HCT116 (cell line): Measurements from ENCODE around the gene TEP1. TPM values are rescaled to one million over a fixed set of nuclear protein-coding genes. Genes with fewer than 3 reads are reported as not detected.
A peak's percentile ranks its signal among the peaks of the same experiment; 100 is the strongest.

ENCODE experiments used
- ATAC-seq: fragments of 200-7000 bp; cut with Tn5 transposase; 2 replicates; pipeline ENCODE4 v1.9.1; 2020; ENCODE audit warnings: mild to moderate bottlenecking, moderate library complexity
- BruUV-seq: library from RNA; stranded (reverse); fragments of 400-500 nt; replicated peaks from 2 replicates; lab custom pipeline; 2021; lab: Mats Ljungman, UMichigan
- CTCF ChIA-PET: fragments of 300-600 bp; sonication (Branson Sonifier 250); formaldehyde crosslinking; loops from one replicate; lab custom pipeline; 2021; ENCODE audit warnings: antibody characterized with exemption; lab: Charles Lee
- POLR2A ChIA-PET: fragments of 300-600, 350-600 bp; sonication (Branson Sonifier 250); formaldehyde crosslinking; loops from one replicate; lab custom pipeline; 2021; ENCODE audit warnings: antibody characterized with exemption; lab: Charles Lee
- RAD21 ChIA-PET, 2 experiments: fragments of 300-600 bp; sonication (Branson Sonifier 250); formaldehyde crosslinking; loops; one replicate each; lab custom pipeline; 2023; ENCODE audit warnings: low total read pairs in 2 of 2; ENCODE audit not compliant: uncharacterized antibody in 2 of 2, unreplicated experiment in 2 of 2, low non-redundant PET in 1 of 2; lab: Charles Lee
- DNase-seq: peaks from one replicate; pipeline ENCODE4 v3.0.0-alpha.2; 2010; ENCODE audit warnings: low read depth, low spot score
- H2AFZ ChIP-seq: fragments of 200-600 bp; shearing (Covaris generic), sonication (generic); 2 replicates; pipeline ENCODE4 v1.6.1; 2017; ENCODE audit warnings: low read depth, mixed run types, mixed read lengths, antibody characterized with exemption, low read length; ENCODE audit not compliant: poor library complexity, severe bottlenecking
- H3K27ac ChIP-seq: 2 replicates; pipeline ENCODE4 v1.5.1; 2012; ENCODE audit warnings: low read depth, low read length
- H3K27me3 ChIP-seq: fragments of 200-600 bp; sonication (generic); 2 replicates; pipeline ENCODE4 v1.6.1; 2016; ENCODE audit warnings: mixed run types, low read length, mixed read lengths; ENCODE audit not compliant: insufficient read depth
- H3K36me3 ChIP-seq, 2 experiments: fragments of 200-500 bp in 1 of 2; fragments of 200-600 bp in 1 of 2; sonication (Bioruptor generic) in 1 of 2; sonication (generic) in 1 of 2; 2 replicates each; pipeline versions ENCODE4 v1.5.1 to v1.6.1; 2014 to 2016; ENCODE audit warnings: low read length in 2 of 2, inconsistent platforms in 1 of 2, mixed read lengths in 1 of 2, mixed run types in 1 of 2; ENCODE audit not compliant: insufficient read depth in 2 of 2, control insufficient read depth in 1 of 2
- H3K4me1 ChIP-seq, 2 experiments: fragments of 200-600 bp in 1 of 2; sonication (generic) in 1 of 2; 2 replicates each; pipeline versions ENCODE4 v1.5.1 to v1.6.1; 2012 to 2017; ENCODE audit warnings: low read length in 2 of 2, inconsistent platforms in 1 of 2, mild to moderate bottlenecking in 1 of 2, mixed read lengths in 1 of 2, mixed run types in 1 of 2, moderate library complexity in 1 of 2; ENCODE audit not compliant: insufficient read depth in 2 of 2, control insufficient read depth in 1 of 2
- H3K4me2 ChIP-seq: fragments of 200-600 bp; sonication (generic); 2 replicates; pipeline ENCODE4 v1.6.1; 2017; ENCODE audit warnings: mixed run types, low read length, mixed read lengths
- H3K4me3 ChIP-seq, 2 experiments: fragments of 200-600 bp in 1 of 2; sonication (generic) in 1 of 2; replicated peaks in 1 of 2; 2 replicates each; pipeline ENCODE4 v1.5.1; 2011 to 2016; ENCODE audit warnings: low read length in 2 of 2, control low read depth in 1 of 2, low read depth in 1 of 2, mild to moderate bottlenecking in 1 of 2, mixed read lengths in 1 of 2, mixed run types in 1 of 2
- H3K79me2 ChIP-seq: fragments of 200-600 bp; sonication (generic); 2 replicates; pipeline ENCODE4 v1.6.1; 2017; ENCODE audit warnings: mild to moderate bottlenecking, mixed run types, low read length, moderate library complexity, mixed read lengths; ENCODE audit not compliant: insufficient read depth
- H3K9ac ChIP-seq: fragments of 200-600 bp; sonication (generic); 2 replicates; pipeline ENCODE4 v1.6.1; 2016; ENCODE audit warnings: low read length, mixed read lengths
- H3K9me2 ChIP-seq: fragments of 200-600 bp; sonication (generic), shearing (Covaris generic); 2 replicates; pipeline ENCODE4 v1.6.1; 2017; ENCODE audit warnings: mixed run types, mild to moderate bottlenecking, moderate library complexity; ENCODE audit not compliant: insufficient read depth
- H3K9me3 ChIP-seq, 2 experiments: fragments of 200-500 bp in 1 of 2; fragments of 200-600 bp in 1 of 2; sonication (Bioruptor generic) in 1 of 2; sonication (generic) in 1 of 2; 2 replicates each; pipeline ENCODE4 v1.6.1; 2014 to 2017; ENCODE audit warnings: low read length in 2 of 2, mixed read lengths in 2 of 2, inconsistent platforms in 1 of 2, low read depth in 1 of 2, mild to moderate bottlenecking in 1 of 2, mixed run types in 1 of 2, moderate library complexity in 1 of 2; ENCODE audit not compliant: control insufficient read depth in 1 of 2, insufficient read depth in 1 of 2
- H4K20me1 ChIP-seq: fragments of 200-600 bp; sonication (generic), shearing (Covaris generic); 2 replicates; pipeline ENCODE4 v1.6.1; 2017; ENCODE audit warnings: mixed run types, mild to moderate bottlenecking, moderate library complexity; ENCODE audit not compliant: insufficient read depth
- ATF3 ChIP-seq: IDR thresholded peaks from 2 replicates; pipeline ENCODE4 v1.6.1; 2012
- CBX3 ChIP-seq: IDR thresholded peaks from 2 replicates; pipeline ENCODE4 v1.6.1; 2012; ENCODE audit warnings: low read depth
- CEBPB ChIP-seq: IDR thresholded peaks from 2 replicates; pipeline ENCODE4 v1.6.1; 2012; ENCODE audit warnings: low read depth
- CTCF ChIP-seq, 3 experiments: fragments of 200-600 bp in 1 of 3; sonication (generic) in 1 of 3; IDR thresholded peaks in 2 of 3; conservative IDR thresholded peaks in 1 of 3; 2 replicates each; pipeline ENCODE4 v1.5.1; 2012 to 2017; ENCODE audit warnings: low read depth in 2 of 3, low read length in 2 of 3, antibody characterized with exemption in 1 of 3, borderline replicate concordance in 1 of 3, control low read depth in 1 of 3, mild to moderate bottlenecking in 1 of 3, mixed read lengths in 1 of 3, mixed run types in 1 of 3, moderate library complexity in 1 of 3; ENCODE audit not compliant: insufficient read depth in 1 of 3
- EGR1 ChIP-seq: IDR thresholded peaks from 2 replicates; pipeline ENCODE4 v1.6.1; 2012; ENCODE audit warnings: low read depth
- ELF1 ChIP-seq: IDR thresholded peaks from 2 replicates; pipeline ENCODE4 v1.6.1; 2012; ENCODE audit warnings: low read depth, borderline replicate concordance
- EZH2 ChIP-seq: fragments of 200-600 bp; sonication (generic); IDR thresholded peaks from 2 replicates; pipeline ENCODE4 v1.6.1; 2017; ENCODE audit warnings: antibody characterized with exemption, mixed run types
- FOSL1 ChIP-seq: IDR thresholded peaks from 2 replicates; pipeline ENCODE4 v1.6.1; 2012; ENCODE audit warnings: low read depth
- JUND ChIP-seq: IDR thresholded peaks from 2 replicates; pipeline ENCODE4 v1.6.1; 2012
- POLR2A ChIP-seq: IDR thresholded peaks from 2 replicates; pipeline ENCODE4 v1.7.0; 2011; ENCODE audit warnings: borderline replicate concordance; ENCODE audit not compliant: insufficient read depth, insufficient read length; ENCODE audit errors: extremely low read depth
- POLR2AphosphoS5 ChIP-seq: IDR thresholded peaks from 2 replicates; pipeline ENCODE4 v1.6.1; 2011; ENCODE audit warnings: mild to moderate bottlenecking, low read depth, low read length, moderate library complexity
- RAD21 ChIP-seq: IDR thresholded peaks from 2 replicates; pipeline ENCODE4 v1.6.1; 2012; ENCODE audit warnings: low read depth, mild to moderate bottlenecking
- REST ChIP-seq: IDR thresholded peaks from 2 replicates; pipeline ENCODE4 v1.6.1; 2012; ENCODE audit warnings: low read depth
- SIN3A ChIP-seq: IDR thresholded peaks from 2 replicates; pipeline ENCODE4 v1.6.1; 2012; ENCODE audit warnings: low read depth
- SRF ChIP-seq: IDR thresholded peaks from 2 replicates; pipeline ENCODE4 v1.6.1; 2012; ENCODE audit warnings: low read depth
- YY1 ChIP-seq: IDR thresholded peaks from 2 replicates; pipeline ENCODE4 v1.6.1; 2011; ENCODE audit warnings: low read length, low read depth, moderate library complexity, mild to moderate bottlenecking; ENCODE audit not compliant: insufficient replicate concordance; ENCODE audit errors: extremely low read depth
- ZBTB33 ChIP-seq: IDR thresholded peaks from 2 replicates; pipeline ENCODE4 v1.6.1; 2011; ENCODE audit warnings: mild to moderate bottlenecking, low read length, moderate library complexity; ENCODE audit not compliant: insufficient replicate concordance; ENCODE audit errors: extremely low read depth
- ZNF274 ChIP-seq: fragments of 200-500 bp; sonication (Bioruptor generic); IDR thresholded peaks from 2 replicates; pipeline ENCODE4 v1.6.1; 2014; ENCODE audit warnings: mild to moderate bottlenecking, low read depth, low read length, inconsistent platforms
- intact Hi-C: fragments of 100-400 bp; cut with micrococcal nuclease; formaldehyde crosslinking; loops from 2 replicates; pipeline ENCODE4 v1.10.0; 2022
- total RNA-seq: library from RNA; stranded (reverse); gene quantifications from one replicate; pipeline ENCODE4 v1.2.1, GENCODE V29; 2021; ENCODE audit not compliant: unreplicated experiment

Gene TEP1
- total RNA-seq, 1 experiment from 2014 or later, result 22.4 TPM

- H3K27ac ChIP-seq, result peak within 1 kb of the TSS; percentile 97
- no TSS peak for BruUV-seq
- DNase-seq, result peak; percentile 99
- H3K4me1 ChIP-seq, result peaks cover 12 to 16% of the 10 kb centered on the region in 2 experiments; a peak in 3 of 4 replicates
- H3K4me3 ChIP-seq, result peak within 1 kb of the TSS; percentile 83 to 96
- H3K9me2 ChIP-seq, result no peaks in the 10 kb centered on the region
- H3K9me3 ChIP-seq, result no peaks in the 10 kb centered on the region
- H3K9ac ChIP-seq, result peak within 1 kb of the TSS; percentile 93
- H3K4me2 ChIP-seq, result peak within 1 kb of the TSS; percentile 94
- RAD21 ChIA-PET, result interaction anchor here in 1 of 2 experiments (0.5 kb wide), 1 partner anchor 54 kb away, joined by 3 read pairs; no protein-coding TSS in a partner anchor
- intact Hi-C loops, result loop anchor here (1.0 to 2.0 kb wide), 2 partner anchors 40 to 155 kb away; no protein-coding TSS in a partner anchor
- H2AFZ ChIP-seq, result peak within 1 kb of the TSS; percentile 8
- ATAC-seq, result peak; percentile 82
- no peaks in the 10 kb centered on the region for H4K20me1 ChIP-seq
- H3K36me3 ChIP-seq, result peaks cover 33 to 47% of the 10 kb centered on the region in 2 experiments
- H3K79me2 ChIP-seq, result peaks cover 52% of the 10 kb centered on the region
- no peaks in the 10 kb centered on the region for H3K27me3 ChIP-seq
- CTCF ChIA-PET, result interaction anchor here (0.7 to 2.2 kb wide), 4 partner anchors 33 to 202 kb away, joined by 3 to 10 read pairs (median 3); no protein-coding TSS in a partner anchor
- POLR2A ChIA-PET, result interaction anchor here (0.7 to 2.6 kb wide), 11 partner anchors 13 to 112 kb away, joined by 3 to 29 read pairs (median 6); partner anchors contain the start of genes PARP2, PNP and TEP1
- TF ChIP-seq CTCF (IDR thresholded peaks at IDR 0.05 in 2 of 3, conservative IDR thresholded peaks at IDR 0.05 in 1 of 3; ENCODE audit: borderline replicate concordance in 1 of 3, insufficient read depth in 1 of 3, low read depth in 2 of 3, low read length in 2 of 3), result no peak
- TF ChIP-seq POLR2A, result peak; percentile 59
- TF ChIP-seq SIN3A, result peak; percentile 95
- TF ChIP-seq EZH2, result no peak
- TF ChIP-seq ZNF274, result no peak
- TF ChIP-seq RAD21, result no peak
- no peak; the same call in 1 of the 2 replicates for TF ChIP-seq CBX3
- no peak; the same call in 1 of the 2 replicates for TF ChIP-seq SRF
- TF ChIP-seq ZBTB33, result peak; percentile 12
- TF ChIP-seq FOSL1, result no peak
- TF ChIP-seq CEBPB, result no peak
- no peak for TF ChIP-seq JUND
- peak; percentile 29 for TF ChIP-seq YY1
- TF ChIP-seq ELF1, result no peak
- no peak for TF ChIP-seq REST
- TF ChIP-seq EGR1, result peak; percentile 93
- peak; percentile 66 for TF ChIP-seq POLR2AphosphoS5
- no peak for TF ChIP-seq ATF3
These were observed 41.4 kb upstream of the TEP1 start, which contains the start of the genes APEX1 and OSGEP for GRCh38 chr14:20454516-20455354. Gene APEX1 (plus strand): TSS chr14:20455226. CDS start chr14:20455646, 420 bp downstream. Gene OSGEP (minus strand): TSS chr14:20454812. CDS start chr14:20454683, 129 bp downstream.
